ENCODE data around the gene UBTF.

Gene UBTF, protein sequence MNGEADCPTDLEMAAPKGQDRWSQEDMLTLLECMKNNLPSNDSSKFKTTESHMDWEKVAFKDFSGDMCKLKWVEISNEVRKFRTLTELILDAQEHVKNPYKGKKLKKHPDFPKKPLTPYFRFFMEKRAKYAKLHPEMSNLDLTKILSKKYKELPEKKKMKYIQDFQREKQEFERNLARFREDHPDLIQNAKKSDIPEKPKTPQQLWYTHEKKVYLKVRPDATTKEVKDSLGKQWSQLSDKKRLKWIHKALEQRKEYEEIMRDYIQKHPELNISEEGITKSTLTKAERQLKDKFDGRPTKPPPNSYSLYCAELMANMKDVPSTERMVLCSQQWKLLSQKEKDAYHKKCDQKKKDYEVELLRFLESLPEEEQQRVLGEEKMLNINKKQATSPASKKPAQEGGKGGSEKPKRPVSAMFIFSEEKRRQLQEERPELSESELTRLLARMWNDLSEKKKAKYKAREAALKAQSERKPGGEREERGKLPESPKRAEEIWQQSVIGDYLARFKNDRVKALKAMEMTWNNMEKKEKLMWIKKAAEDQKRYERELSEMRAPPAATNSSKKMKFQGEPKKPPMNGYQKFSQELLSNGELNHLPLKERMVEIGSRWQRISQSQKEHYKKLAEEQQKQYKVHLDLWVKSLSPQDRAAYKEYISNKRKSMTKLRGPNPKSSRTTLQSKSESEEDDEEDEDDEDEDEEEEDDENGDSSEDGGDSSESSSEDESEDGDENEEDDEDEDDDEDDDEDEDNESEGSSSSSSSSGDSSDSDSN

DNA sequence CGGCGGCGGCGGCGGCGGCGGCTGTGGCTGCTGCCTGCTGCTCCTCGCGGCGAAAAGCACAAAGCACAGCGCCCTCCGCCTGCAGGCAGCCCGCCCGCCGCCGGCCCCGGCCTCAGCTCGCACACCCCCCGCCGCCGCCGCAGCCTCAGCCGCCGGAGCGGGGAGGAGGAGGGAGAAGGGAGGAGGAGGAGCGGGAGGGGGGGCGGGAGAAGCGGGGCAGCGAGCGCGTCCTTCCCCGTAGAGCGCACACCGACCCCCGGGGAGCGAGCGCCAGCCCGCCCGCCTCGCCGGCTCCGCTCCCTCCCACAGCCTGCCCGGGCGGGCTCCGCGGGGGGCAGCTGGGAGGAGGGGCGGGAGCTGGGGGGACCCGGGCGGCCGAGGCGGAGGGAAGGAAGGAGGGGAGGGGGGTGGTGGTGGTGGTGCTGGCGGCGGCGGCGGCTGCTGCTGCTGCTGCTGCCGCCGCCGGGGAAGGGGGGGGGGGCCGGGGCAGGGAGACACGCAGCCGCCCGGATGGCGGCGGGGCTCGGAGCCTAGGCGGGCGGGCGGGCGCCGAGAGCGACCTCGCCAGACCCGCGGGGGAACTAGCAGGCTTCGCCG lies at the start of gene UBTF:
TSS of gene UBTF (minus strand) at position 60 of the 597 bp plus-strand sequence. CDS start 1,446 bp downstream, outside the sequence.
- no peak for DNase-seq (ENCODE audit: low read depth in 2 of 2)

DNA sequence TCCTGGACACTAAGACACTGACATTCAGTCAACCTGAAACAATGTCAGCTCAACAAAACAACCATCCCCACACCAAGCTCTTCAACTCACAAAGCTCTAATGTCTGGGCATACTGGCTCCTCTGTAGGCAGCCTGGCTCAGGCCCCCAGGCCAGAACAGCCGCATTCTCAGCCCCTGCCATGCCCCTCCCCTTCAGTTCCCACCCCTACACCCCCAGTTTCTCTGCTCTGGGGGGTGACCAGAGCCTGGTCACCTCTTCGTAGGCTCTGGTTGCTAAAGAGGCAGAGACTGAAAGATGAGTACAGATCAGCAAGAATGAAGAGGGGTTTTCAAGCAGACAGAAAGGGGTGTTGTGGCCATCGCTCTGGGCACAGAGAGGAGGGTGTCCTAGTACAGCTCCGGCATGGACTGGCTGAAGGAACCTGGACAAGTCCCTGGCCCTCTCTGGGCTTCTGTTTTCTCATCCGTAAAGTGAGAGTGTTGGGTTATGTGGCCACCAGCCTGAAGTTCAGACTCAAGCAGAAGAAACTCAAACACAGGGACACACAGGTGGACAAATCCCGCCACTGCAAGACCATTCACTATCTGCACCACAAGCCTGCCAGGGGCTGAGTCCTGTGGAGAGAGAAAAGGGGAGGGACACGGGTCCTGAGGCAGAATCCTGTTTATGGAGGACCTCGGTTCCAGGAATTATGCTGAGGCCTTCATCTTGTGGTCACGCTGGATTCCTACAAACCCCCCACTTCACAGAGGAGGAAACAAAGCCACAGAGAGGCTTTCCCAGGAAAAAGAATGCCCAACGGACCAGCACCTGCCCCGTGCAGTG lies 49.4 kb upstream of the UBTF start:
- DNase-seq (ENCODE audit: low read depth in 2 of 2): no peak

DNA sequence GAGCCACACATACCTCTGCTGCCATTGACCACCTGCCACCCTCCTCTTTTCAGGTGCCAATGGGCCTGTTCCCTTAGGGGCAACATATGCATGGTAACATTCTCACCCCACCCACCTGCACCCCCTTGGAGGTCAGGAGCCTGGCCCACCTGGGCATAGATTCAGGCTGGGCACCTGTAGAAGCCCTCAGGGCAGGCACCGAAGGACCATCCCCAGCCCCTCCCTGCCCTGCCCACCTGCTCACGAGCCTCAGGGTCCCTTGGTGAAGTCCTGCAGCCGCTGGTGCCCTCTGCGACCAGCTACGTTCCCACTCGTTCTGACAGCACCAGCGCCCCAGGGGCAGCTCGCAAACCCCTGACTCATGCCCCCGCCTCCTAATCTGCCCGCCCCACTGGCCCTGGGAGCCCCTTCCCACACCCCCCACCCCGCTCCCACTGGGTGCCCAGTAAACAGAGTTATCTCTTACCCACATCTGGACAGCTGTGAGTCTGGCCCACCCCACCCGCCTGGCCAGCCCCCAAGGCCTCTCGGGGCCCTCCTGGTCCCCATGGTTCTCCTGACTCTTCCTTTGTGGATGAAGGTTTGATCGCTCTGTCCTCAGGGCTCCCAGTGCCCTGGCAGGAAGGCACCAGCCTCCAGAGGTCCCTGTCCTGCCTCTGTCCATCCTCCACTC lies 48.5 kb upstream of the UBTF start, which contains the start of gene SLC4A1:
TSS of gene SLC4A1 (minus strand) at position 318 of the 673 bp plus-strand sequence. CDS start 5,269 bp downstream, outside the sequence.
- DNase-seq (ENCODE audit: low read depth in 2 of 2): no peak

DNA sequence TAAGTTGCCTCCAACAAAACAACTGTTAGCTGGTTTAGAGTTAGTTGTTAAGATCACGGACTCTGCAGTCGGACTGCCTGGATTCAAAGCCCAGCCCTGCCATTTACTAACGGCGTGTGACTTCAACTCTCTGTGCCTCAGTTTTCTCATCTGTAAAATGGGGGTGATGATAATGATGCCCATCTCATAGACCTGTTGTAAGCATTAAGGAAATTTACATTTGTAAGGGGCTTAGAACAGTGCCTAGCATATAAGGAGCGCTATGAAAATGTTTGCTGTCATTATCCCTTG lies 47.6 kb upstream of the UBTF start:
- no peak for DNase-seq (ENCODE audit: low read depth in 2 of 2)

DNA sequence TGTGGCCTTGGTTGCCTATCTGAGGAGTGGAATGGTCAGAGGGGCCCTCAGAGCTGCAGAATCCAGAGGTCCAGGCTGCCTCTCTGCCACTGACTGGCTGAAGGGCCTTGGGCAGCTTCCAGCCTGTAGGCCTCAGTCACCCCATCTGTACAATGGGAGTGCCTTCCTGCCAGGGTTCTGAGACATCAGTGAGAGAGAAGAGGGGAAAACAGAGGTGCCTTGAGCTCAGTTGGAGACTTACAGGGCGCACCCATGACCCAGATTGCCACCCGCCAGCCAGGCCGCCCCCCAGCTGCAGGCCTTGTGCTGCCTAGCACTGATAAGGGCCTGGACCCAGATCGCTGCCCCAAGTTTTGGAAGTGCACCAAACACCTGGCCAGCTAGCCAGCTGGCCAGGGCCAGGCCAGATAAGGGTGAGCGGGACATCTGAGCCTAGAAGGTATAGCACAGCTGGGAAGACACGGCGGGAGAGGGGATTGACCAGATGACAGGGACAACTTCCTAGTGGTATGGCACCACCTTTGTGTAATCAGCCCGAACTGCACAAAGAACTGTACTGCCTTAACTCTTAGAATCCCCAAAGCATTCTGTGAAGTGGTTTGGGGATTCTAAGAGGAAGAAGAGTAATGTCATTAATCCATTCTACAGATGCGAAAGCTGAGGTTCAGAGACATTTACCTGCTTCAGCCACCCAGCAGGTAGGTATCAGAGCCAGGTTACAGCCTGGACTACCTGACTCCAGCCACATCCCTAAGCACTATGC lies 47.1 kb upstream of the UBTF start:
- DNase-seq (ENCODE audit: low read depth in 2 of 2): no peak

DNA sequence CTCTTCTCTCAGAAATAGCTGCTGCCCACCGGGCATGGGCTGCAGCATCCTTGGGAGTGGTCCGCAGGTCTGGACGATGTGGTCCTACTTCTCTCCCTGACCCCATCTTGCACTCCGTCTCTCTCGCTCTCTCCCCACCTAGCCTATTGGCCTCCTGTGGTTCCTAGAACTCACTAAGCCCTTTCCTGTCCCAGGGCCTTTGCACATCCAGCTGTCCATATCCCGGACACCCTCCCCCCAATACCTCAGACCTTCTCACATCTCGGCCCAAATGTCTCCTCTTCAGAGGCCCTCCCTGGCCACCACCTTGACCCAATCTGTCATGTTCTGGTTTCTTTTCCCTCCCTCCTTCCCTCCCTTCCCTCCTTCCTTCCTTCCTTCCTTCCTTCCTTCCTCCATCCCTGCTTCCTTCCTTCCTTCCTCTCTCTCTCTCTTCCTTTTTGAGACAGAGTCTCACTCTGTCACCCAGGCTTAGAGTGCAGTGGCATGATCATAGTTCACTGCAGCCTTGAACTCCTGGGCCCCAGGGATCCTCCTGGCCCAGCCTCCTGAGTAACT lies 43.9 kb upstream of the UBTF start:
- no peak for DNase-seq (ENCODE audit: low read depth in 2 of 2)

DNA sequence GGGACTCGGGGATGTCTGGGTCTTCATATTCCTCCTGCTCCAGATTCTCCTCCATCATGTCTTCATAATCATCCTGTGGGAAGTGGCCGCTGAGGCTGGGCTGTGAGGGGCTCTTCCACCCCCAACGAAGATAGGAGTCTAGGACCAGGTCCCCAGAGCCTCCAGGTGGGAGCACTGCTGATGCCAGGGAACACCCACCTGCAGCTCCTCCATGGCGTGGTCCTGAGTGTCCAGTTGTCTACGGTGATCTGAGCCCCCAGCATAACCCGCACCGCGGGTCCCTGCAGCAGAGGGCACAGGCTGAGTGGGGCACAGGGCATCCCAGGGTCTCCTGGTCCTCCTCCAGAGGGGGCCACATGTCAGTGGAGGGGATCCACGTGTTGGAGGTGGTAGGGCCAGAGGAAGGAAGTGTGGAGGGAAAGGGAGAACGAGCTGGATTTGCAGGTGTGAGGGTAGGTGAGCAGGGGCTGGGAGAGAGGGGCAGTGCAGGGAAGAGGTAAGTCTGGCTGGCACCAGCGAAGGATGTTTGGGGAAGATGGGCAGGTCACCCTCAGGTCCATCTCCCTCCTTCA lies 43.3 kb upstream of the UBTF start:
- DNase-seq (ENCODE audit: low read depth in 2 of 2): no peak

DNA sequence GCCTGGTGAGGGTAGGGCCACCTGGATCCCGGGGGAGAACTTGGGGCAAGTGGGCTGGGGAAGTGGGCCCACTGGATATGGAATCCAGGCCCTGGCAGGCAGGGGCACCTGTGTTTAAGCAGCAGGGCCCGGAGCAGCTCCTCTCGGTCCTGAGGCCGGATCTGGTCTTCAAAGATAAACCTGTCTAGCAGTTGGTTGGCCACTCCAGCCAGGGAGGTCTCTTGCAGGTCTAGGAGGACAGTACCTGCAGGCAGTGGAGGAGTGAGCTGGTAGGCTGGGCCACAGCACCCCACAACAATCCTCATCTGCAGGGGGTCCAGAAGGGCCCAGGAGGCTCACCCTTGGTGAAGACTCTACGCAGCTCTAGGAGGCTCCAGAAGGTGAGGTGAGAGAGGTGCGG lies 40.8 kb upstream of the UBTF start:
- no peak for DNase-seq (ENCODE audit: low read depth in 2 of 2)

DNA sequence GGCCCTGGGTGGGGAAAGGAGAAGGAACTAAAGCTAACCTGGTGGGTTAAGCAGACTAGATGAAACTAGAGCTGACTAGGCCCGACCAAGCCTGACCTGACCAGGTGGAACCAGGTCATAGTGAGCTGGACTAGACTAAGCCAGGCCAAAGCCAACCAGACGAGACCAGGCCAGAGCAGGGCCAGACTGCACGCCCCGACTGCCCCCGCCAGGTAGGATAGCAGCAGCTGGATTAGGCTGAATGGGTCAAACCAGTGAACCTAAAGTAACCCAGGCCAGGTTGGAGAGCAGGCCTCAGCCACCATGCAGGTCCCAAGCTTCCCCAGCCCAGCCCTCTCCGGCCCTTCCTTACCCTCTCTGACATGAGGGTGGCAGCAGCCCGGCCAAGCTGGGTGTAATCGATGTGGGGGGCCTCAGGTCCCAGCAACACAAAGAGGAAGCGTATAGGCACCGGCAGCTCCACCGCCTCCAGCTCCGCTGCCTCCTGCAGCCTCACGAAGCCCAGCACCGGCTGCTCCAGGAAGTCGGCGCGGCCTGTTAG lies 39.4 kb upstream of the UBTF start:
- DNase-seq (ENCODE audit: low read depth in 2 of 2): no peak

DNA sequence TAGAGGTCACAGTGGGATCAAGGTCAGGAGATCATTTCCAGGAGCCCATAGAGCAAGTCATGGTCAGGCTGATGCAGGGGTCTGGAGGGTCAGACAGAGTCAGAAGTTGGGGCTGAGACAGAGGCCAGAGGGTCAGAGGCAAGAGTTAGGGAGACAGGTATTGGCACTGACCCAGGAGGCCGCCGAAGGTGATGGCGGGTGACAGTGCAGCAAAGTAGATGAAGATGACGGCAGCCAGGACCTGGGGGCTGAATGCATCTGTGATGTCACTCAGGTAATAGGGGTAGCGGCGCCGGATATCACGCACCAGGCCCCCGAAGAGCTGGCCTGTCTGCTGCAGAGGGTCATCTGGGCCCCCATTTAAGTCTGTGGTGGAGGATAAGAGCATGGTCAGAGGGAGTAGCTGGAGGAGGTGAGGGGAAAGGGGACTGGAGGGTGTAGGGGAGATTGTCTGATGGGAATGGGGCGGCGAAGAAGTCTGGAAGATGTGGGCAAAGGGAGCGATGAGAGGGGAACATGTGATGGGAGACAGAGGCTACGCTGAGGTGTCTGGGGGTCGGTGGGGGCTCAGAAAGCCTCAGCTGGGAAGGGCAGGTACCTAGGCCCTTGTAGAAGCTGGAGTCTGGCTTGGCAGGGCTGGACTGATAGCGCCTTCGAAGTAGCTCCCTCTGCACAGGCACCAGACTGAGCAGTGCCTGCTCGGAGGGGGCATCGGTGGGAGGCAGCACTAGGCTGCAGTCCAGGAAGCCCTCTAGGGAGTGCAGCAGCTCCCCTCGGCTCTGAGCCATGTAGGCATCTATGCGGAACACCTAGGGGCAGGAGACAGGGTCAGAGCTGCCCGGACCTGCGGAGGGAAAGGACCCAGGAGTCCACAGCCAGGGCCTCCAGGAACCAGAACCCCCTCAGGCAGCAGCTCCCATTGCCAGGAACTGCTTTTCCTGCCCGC lies 38.6 kb upstream of the UBTF start:
- DNase-seq (ENCODE audit: low read depth in 2 of 2): no peak

DNA sequence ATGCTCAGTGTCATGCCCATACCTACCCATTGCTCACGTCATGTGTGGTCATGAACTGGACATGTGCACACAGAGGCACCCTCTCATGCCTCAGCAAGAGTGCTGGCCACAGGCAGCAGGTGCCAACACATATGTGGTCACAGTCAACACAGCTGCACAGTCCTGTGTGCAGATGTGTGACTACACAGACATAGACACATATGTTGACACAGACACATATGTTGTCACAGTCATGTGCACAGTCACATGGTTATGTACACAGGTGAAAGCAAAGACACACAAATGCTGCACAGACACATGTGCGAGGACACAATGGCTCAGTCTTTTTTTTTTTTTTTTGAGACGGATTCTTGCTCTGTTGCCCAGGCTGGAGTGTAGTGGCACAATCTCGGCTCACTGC lies 37.2 kb upstream of the UBTF start:
- no peak for DNase-seq (ENCODE audit: low read depth in 2 of 2)

DNA sequence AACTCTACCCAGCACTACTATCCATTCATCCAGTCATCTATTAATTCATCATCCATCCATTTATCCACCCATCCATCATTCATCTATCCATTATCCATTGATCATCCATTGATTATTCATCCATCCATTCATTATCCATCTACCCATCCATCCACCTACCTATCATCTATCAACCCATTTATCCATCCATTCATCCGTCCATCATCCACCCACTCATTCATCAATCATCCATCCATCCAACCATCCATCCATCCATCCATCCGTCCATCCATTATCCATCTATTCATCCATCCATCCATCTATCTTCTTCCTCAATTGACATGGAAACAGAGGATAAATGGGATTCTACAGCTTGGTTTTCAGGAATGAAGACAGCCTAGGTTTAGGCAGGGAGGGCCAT lies 36.4 kb upstream of the UBTF start:
- no peak for DNase-seq (ENCODE audit: low read depth in 2 of 2)

DNA sequence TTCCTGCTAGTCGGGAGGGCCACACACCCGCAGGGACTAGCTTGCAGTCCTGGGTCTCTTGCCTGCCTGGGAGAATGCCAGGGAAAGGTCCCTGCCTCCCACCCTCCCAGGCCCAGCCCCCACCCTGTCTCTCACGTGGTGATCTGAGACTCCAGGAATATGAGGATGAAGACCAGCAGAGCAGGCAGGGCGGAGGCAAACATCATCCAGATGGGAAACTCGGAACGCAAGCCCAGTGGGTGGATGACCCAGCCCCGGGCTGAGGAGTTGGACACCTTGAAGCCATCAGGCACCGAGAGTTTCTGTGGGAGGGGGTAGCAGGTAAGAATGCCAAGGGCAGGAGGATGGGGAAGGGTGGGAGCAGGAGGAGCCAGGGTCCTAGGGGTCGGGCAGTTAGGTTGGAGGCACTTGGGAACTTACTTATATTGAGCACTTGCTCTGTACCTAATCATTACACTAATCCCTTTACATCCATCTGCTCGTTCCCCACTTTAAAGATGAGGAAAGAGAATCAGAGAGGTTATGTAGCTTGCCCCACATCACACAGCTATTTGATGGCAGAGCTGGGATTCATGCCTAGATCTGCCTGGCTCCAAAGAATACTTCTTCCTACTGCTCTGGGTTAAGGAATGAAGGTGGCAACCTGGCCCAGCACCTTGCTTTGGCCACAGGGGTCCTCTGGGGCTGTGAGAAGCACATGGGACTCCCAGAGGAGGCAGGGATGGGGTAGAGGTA lies 35.1 kb upstream of the UBTF start:
- no peak for DNase-seq (ENCODE audit: low read depth in 2 of 2)

DNA sequence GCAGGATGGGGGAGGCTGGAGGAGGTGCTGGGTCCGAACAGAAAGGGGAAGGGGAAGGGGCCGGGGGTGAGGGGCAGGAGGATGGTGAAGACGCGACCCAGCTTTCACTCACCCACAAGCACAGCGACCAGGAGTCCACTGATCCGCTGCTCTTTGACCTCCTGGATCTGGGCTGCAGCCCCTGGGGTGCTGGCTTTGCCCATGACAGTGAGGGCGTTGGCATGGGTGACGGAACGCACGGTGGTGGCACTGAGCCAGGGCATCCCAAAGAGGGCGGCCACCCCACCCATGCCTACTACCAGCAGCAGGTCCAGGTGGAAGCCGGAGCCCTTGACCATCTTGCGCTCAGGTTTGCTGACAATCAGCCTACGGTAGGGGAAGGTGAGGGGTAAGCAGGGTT lies 33.5 kb upstream of the UBTF start:
- DNase-seq (ENCODE audit: low read depth in 2 of 2): no peak

DNA sequence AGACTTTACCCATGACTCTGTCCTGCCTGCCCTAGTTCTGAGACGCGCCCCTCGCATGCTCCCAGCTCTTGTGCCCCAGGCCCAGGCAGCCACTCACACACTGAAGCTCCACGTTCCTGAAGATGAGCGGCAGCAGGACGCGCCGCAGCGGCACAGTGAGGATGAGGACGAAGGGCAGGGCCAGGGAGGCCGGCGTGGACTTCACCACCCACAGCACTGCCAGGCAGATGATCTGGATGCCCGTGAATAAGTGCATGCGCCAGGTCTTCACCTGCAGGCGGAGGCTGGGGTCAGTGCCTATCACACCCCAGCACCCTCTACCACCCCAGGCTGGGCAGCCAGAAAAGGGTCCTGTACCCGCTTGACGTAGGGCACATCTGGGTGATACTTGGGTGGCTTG lies 31.6 kb upstream of the UBTF start:
- DNase-seq (ENCODE audit: low read depth in 2 of 2): no peak

DNA sequence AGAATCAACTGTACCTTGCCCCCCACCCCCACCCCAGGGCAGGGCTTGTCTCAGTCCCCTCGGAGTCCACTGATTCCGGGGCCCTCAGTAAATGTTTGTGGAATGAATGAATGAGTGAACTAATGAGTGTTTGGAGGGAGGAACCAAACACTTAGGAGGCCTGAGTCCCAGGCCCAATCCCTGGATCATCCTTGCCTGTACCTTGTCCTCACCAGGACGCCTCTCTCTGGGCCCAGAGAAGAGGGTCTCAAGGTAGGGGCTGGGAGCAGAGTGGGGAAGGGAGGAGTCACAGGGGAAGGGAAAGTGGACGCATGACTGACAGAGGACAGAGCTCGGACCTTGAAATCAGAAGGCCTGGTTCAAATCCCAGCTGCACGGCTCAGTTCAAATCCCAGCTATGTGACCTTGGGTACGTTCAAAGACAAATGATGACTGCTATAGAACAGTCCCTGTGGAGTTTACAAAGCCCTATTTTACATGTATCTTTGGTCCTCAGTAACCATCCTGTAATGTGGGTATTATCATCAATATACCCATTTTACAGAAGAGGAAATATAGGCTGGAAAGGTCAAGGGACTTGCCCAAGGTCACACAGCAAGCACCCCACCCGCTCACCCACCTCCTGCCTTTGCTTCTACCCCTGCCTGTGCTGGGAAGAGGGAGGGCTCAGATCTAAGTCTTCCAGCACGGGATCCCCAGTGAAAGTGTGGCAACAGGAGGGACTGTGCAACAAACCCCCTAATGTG lies 30.2 kb upstream of the UBTF start:
- DNase-seq (ENCODE audit: low read depth in 2 of 2): no peak

Measured in activated CD4-positive, alpha-beta T cell treated with anti-CD3 and anti-CD28 coated beads for 24 hours (primary cell).